CD4-positive, alpha-beta T cell (primary cell): Measurements from ENCODE around the gene SYT11. TPM values are rescaled to one million over a fixed set of nuclear protein-coding genes. Genes with fewer than 3 reads are reported as not detected.
A peak's percentile ranks its signal among the peaks of the same experiment; 100 is the strongest.

Source experiments
- ATAC-seq: fragments of 200-7000 bp; cut with Tn5 transposase; one replicate; pipeline ENCODE4 v1.10.0; 2022; ENCODE audit warnings: mild to moderate bottlenecking; ENCODE audit not compliant: poor library complexity
- CTCF ChIA-PET: fragments of 350-600 bp; sonication (Branson Sonifier 250); formaldehyde crosslinking; loops from one replicate; lab custom pipeline; 2021; ENCODE audit warnings: antibody characterized with exemption, inconsistent platforms; lab: Charles Lee
- POLR2A ChIA-PET: fragments of 350-600 bp; sonication (Branson Sonifier 250); formaldehyde crosslinking; loops from one replicate; lab custom pipeline; 2021; ENCODE audit warnings: antibody characterized with exemption, inconsistent platforms; lab: Charles Lee
- DNase-seq, 14 experiments: peaks; one replicate each; pipeline ENCODE4 v3.0.0-alpha.2; 2013 to 2020; ENCODE audit warnings: mixed read lengths in 2 of 14
- H3K27ac ChIP-seq, 2 donors: one replicate each; pipeline versions ENCODE4 v1.5.1 to v1.7.0; 2013; ENCODE audit warnings: low read length in 2 of 2, low read depth in 1 of 2, mild to moderate bottlenecking in 1 of 2
- H3K27me3 ChIP-seq, 2 experiments: 1 replicate in 1 of 2; 2 replicates in 1 of 2; pipeline versions ENCODE4 v1.6.1 to v1.7.0; 2013; ENCODE audit warnings: low read length in 2 of 2, control low read depth in 1 of 2, mild to moderate bottlenecking in 1 of 2, moderate library complexity in 1 of 2; ENCODE audit not compliant: insufficient read depth in 2 of 2, control insufficient read depth in 1 of 2
- H3K36me3 ChIP-seq: one replicate; pipeline ENCODE4 v1.6.1; 2013; ENCODE audit warnings: low read length, control low read depth; ENCODE audit not compliant: insufficient read depth
- H3K4me1 ChIP-seq: one replicate; pipeline ENCODE4 v1.6.1; 2013; ENCODE audit warnings: low read length, control low read depth; ENCODE audit not compliant: insufficient read depth
- H3K4me3 ChIP-seq: one replicate; pipeline ENCODE4 v1.5.1; 2013; ENCODE audit warnings: mild to moderate bottlenecking, low read length, moderate library complexity
- H3K9me3 ChIP-seq, 2 experiments: 1 replicate in 1 of 2; 2 replicates in 1 of 2; pipeline versions ENCODE4 v1.6.1 to v1.7.0; 2013; ENCODE audit warnings: low read length in 2 of 2, mild to moderate bottlenecking in 2 of 2, control low read depth in 1 of 2, moderate library complexity in 1 of 2; ENCODE audit not compliant: control insufficient read depth in 1 of 2, insufficient read depth in 1 of 2
- H3K27ac Mint-ChIP-seq: one replicate; pipeline ENCODE4 v1.8.0; 2020; ENCODE audit warnings: mixed read lengths
- H3K27me3 Mint-ChIP-seq: one replicate; pipeline ENCODE4 v1.8.0; 2021; ENCODE audit warnings: mixed read lengths
- H3K36me3 Mint-ChIP-seq: one replicate; pipeline ENCODE4 v1.8.0; 2021; ENCODE audit warnings: low read depth, mixed read lengths
- H3K4me1 Mint-ChIP-seq: one replicate; pipeline ENCODE4 v1.8.0; 2021; ENCODE audit warnings: low read depth, mixed read lengths
- H3K4me3 Mint-ChIP-seq: one replicate; pipeline ENCODE4 v1.8.0; 2020; ENCODE audit warnings: mild to moderate bottlenecking, mixed read lengths
- H3K9me3 Mint-ChIP-seq: one replicate; pipeline ENCODE4 v1.8.0; 2020; ENCODE audit warnings: mixed read lengths
- intact Hi-C, 2 experiments: fragments of 100-400 bp; cut with DNase I in 1 of 2; cut with micrococcal nuclease in 1 of 2; formaldehyde crosslinking; loops; one replicate each; pipeline versions ENCODE4 v1.15.1 to v1.9.0; 2023 to 2025; cut with DNase I, micrococcal nuclease
- total RNA-seq, 174 experiments: library from RNA in 2 of 174; stranded (reverse) in 2 of 174; gene quantifications; one replicate each; pipeline ENCODE4 v1.2.3 and lab custom pipeline; 2021 to 2026
- TF ChIP-seq, protein P1 (sequence below): fragments of 200-600 bp; IDR thresholded peaks from one replicate; pipeline ENCODE4 v1.8.0; 2022; ENCODE audit warnings: antibody characterized with exemption, mild to moderate bottlenecking

The SYT11 gene
- total RNA-seq, 2 experiments from 2014 or later = 6.1 to 6.3 TPM

DNA sequence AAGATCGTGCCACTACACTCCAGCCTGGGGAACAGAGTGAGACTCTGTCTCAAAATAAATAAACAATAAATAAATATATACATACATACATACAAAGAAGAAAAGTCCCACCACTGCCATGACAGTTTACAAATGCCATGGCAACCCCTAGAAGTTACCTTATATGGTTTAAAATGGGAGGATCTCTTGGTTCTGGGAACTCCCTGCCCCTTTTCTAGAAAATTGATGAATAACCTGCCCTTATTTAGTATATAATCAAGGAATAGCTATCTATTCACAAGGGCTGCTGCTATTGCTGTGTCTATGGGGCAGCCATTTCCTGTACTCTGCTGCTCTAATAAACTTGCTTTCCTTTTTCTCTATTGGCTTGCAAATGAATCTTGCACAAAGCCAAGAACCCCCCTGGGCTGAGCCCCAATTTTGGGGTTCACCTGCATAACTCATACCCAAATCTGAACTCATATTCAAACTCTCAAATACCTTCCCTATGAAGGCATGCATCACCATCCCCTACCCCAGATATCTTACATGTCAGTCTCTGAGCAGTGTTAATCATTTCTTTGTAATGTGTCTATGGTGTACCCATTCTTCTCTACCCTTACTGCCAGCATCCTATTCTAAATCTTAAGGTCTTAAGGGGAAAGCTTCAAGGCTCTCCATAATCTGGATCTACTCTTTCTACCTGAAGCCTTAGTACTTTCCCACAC lies 11.4 kb upstream of the SYT11 start:
- CTCF ChIA-PET = no interaction called here
- peaks cover 61% of the 10 kb centered on the region for H3K4me1 Mint-ChIP-seq
- peaks cover 61% of the 10 kb centered on the region for H3K36me3 ChIP-seq

DNA sequence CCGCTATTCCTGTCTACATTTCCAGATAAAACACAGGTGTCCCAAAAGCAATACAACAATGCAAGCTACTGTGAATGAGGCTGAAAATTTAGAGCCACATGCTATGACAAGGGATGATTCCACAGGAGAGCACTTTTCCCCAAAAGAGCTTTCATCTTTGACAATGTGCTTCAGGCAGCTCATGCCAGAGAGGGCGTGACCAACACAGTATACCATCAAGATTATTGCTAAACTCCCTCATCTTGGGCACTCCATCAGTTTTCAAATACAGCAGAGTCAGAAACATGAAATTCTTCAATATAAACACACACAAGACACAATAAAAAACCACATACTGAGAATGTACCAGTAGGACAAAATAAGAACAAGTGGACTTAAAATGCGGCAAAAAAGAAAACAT lies 9.0 kb upstream of the SYT11 start:
- Histone ChIP-seq H3K4me1 (peaks cover 28% of the 10 kb centered on the region), H3K4me3 (no peak overlapping the region), H3K36me3 (peaks cover 65% of the 10 kb centered on the region), H3K9me3 (no peaks in the 10 kb centered on the region), H3K27ac (no peak overlapping the region), H3K27me3 (no peaks in the 10 kb centered on the region)
- CTCF ChIA-PET = no interaction called here
- H3K4me1 Mint-ChIP-seq = peaks cover 50% of the 10 kb centered on the region
- POLR2A ChIA-PET = no interaction called here
- ATAC-seq (no peak), DNase-seq (no peak)
- H3K4me3 Mint-ChIP-seq = peak overlapping the region; percentile 40
- no peak overlapping the region for H3K27ac Mint-ChIP-seq
- H3K36me3 Mint-ChIP-seq = peaks cover 76% of the 10 kb centered on the region
- H3K9me3 Mint-ChIP-seq = no peaks in the 10 kb centered on the region
- TF ChIP-seq, protein P1, sequence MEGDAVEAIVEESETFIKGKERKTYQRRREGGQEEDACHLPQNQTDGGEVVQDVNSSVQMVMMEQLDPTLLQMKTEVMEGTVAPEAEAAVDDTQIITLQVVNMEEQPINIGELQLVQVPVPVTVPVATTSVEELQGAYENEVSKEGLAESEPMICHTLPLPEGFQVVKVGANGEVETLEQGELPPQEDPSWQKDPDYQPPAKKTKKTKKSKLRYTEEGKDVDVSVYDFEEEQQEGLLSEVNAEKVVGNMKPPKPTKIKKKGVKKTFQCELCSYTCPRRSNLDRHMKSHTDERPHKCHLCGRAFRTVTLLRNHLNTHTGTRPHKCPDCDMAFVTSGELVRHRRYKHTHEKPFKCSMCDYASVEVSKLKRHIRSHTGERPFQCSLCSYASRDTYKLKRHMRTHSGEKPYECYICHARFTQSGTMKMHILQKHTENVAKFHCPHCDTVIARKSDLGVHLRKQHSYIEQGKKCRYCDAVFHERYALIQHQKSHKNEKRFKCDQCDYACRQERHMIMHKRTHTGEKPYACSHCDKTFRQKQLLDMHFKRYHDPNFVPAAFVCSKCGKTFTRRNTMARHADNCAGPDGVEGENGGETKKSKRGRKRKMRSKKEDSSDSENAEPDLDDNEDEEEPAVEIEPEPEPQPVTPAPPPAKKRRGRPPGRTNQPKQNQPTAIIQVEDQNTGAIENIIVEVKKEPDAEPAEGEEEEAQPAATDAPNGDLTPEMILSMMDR = no peak
- H3K27me3 Mint-ChIP-seq = no peaks in the 10 kb centered on the region
- intact Hi-C loops = loop anchor here (10.0 kb wide), 2 partner anchors 64 to 576 kb away; partner anchors contain the start of genes CLK2 (in 1 of the 2), HCN3 (in 1 of the 2) and RIT1 (in 1 of the 2)

More for the DNA sequence above, 11.4 kb upstream of the SYT11 start:
- Mint-ChIP-seq H3K4me3 (peak overlapping the region; percentile 8), H3K27me3 (no peaks in the 10 kb centered on the region), H3K9me3 (no peaks in the 10 kb centered on the region), H3K36me3 (peaks cover 86% of the 10 kb centered on the region), H3K27ac (peak overlapping the region; percentile 22)
- Histone ChIP-seq H3K27ac (no peak overlapping the region), H3K9me3 (no peaks in the 10 kb centered on the region), H3K4me3 (no peak overlapping the region), H3K4me1 (peaks cover 41% of the 10 kb centered on the region), H3K27me3 (no peaks in the 10 kb centered on the region)
- DNase-seq (peak in 3 of 14 experiments; percentile 7 to 23 (median 20)), ATAC-seq (peak; percentile 29)
- intact Hi-C loops = no loop called here
- POLR2A ChIA-PET = interaction anchor here (1.0 kb wide), 1 partner anchor 11 kb away, joined by 3 read pairs; the partner anchor contains the start of gene SYT11
- TF ChIP-seq, protein P1 = no peak

DNA sequence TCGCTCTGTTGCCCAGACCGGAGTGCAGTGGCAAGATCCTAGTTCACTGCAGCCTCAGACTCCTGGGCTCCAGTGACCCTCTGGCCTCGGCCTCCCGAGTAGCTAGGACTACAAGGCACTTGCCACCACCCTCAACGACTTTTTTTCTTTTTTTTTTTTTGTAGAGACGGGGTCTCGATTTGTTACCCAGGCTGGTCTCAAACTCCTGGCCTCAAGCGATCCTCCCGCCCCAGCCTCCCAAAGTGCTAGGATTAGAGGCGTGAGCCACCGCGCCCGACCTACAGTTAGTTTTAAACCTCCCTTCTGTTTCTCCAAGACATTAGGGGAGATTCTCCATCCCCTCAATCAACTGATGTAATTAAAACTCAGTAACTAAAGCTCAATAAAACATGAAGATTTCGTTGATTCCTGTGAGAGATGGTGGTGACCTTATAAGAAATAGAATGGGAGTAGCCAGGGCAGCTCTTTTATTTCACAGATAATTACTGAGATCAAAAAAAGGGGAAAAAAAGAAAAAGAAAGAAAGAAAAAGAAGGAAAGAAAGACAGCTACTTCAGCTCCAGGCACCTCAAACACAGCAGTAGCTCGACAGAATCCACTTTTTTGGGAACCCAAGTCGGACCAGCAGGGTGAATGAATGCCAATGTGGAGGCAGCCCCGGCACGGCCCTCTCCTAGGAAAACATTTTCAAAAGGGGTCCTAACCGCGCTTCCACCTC lies 3.0 kb upstream of the SYT11 start:
- H3K27me3 ChIP-seq = peaks cover 0 to 8% of the 10 kb centered on the region in 2 experiments
- H3K9me3 ChIP-seq = peaks cover 0 to 4% of the 10 kb centered on the region in 2 experiments
- Mint-ChIP-seq H3K4me1 (peaks cover 51% of the 10 kb centered on the region), H3K36me3 (peaks cover 34% of the 10 kb centered on the region), H3K9me3 (no peaks in the 10 kb centered on the region), H3K4me3 (peak overlapping the region; percentile 99), H3K27ac (peak overlapping the region; percentile 93), H3K27me3 (peaks cover 15% of the 10 kb centered on the region)
- peaks cover 47% of the 10 kb centered on the region for H3K4me1 ChIP-seq
- peak overlapping the region; percentile 70 for H3K4me3 ChIP-seq
- peak overlapping the region; percentile 79 to 82 for H3K27ac ChIP-seq
- ATAC-seq (no peak), DNase-seq (no peak)
- ChIA-PET CTCF (no interaction called here), POLR2A (interaction anchor here (0.6 to 2.3 kb wide), 13 partner anchors 15 to 1866 kb away, joined by 3 to 7 read pairs (median 4); partner anchors contain the start of genes CLK2, KHDC4, PMF1 and RPS27)
- TF ChIP-seq, protein P1 = no peak
- intact Hi-C loops = loop anchor here (2.0 to 10.0 kb wide), 7 partner anchors 36 to 1636 kb away; partner anchors contain the start of genes ARHGEF2 (in 1 of the 2), CLK2 (in 1 of the 2), HCN3 (in 1 of the 2) and KHDC4 (in 1 of the 2)
- peaks cover 35% of the 10 kb centered on the region for H3K36me3 ChIP-seq
